ENCODE results near the gene RAD51B.

GRCh38 chr14:68603533-68604360 lies 784.2 kb downstream of the RAD51B start:
- TF ChIP-seq POLR2AphosphoS5 (IDR thresholded peaks at IDR 0.05; ENCODE audit: borderline replicate concordance, low read depth, low read length) (no peak), EZH2 (IDR thresholded peaks at IDR 0.05) (no peak), FOXP2 (optimal IDR thresholded peaks at IDR 0.05; ENCODE audit: control extremely low read depth, extremely low read length, insufficient read depth) (no peak)
